Adipocyte (in vitro differentiated cells): Measurements from ENCODE around the gene TNNC2.
"Not testable (repeated sequence)": the region's sequence is repeated elsewhere in the genome, so short reads cannot be mapped to it uniquely, and the experiment has no call there.

ENCODE experiments used
- DNase-seq: peaks from one replicate; pipeline ENCODE4 v3.0.0-alpha.2; 2015; ENCODE audit warnings: low read depth
- H3K27me3 ChIP-seq: replicated peaks from 2 replicates; pipeline ENCODE4 v1.7.0; 2013; ENCODE audit warnings: mild to moderate bottlenecking, low read length, moderate library complexity; ENCODE audit not compliant: control insufficient read depth, insufficient read depth
- H3K36me3 ChIP-seq: 2 replicates; pipeline ENCODE4 v1.7.0; 2013; ENCODE audit warnings: low read length, mild to moderate bottlenecking, moderate library complexity; ENCODE audit not compliant: control insufficient read depth, insufficient read depth, severe bottlenecking
- H3K4me1 ChIP-seq: 2 replicates; pipeline ENCODE4 v1.7.0; 2013; ENCODE audit warnings: mild to moderate bottlenecking, low read length, moderate library complexity; ENCODE audit not compliant: control insufficient read depth, insufficient read depth
- H3K4me3 ChIP-seq: 2 replicates; pipeline ENCODE4 v1.7.0; 2013; ENCODE audit warnings: mild to moderate bottlenecking, low read length, moderate library complexity
- H3K9ac ChIP-seq: 2 replicates; pipeline ENCODE4 v1.7.0; 2013; ENCODE audit warnings: mild to moderate bottlenecking, low read length, moderate library complexity
- H3K9me3 ChIP-seq: 2 replicates; pipeline ENCODE4 v1.7.0; 2013; ENCODE audit warnings: mild to moderate bottlenecking, low read length, moderate library complexity; ENCODE audit not compliant: control insufficient read depth

Gene TNNC2

DNA sequence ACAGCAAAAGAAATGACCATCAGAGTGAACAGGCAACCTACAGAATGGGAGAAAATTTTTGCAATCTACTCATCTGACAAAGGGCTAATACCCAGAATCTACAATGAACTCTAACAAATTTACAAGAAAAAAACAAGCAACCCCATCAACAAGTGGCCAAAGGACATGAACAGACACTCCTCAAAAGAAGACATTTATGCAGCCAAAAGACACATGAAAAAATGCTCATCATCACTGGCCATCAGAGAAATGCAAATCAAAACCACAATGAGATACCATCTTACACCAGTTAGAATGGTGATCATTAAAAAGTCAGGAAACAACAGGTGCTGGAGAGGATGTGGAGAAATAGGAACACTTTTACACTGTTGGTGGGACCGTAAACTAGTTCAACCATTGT lies 29.6 kb downstream of the TNNC2 start:
- not testable (repeated sequence) for H3K4me1 ChIP-seq, H3K9me3 ChIP-seq, H3K9ac ChIP-seq, DNase-seq, H3K4me3 ChIP-seq, H3K27me3 ChIP-seq
- peaks cover 49% of the 10 kb centered on the region for H3K36me3 ChIP-seq

DNA sequence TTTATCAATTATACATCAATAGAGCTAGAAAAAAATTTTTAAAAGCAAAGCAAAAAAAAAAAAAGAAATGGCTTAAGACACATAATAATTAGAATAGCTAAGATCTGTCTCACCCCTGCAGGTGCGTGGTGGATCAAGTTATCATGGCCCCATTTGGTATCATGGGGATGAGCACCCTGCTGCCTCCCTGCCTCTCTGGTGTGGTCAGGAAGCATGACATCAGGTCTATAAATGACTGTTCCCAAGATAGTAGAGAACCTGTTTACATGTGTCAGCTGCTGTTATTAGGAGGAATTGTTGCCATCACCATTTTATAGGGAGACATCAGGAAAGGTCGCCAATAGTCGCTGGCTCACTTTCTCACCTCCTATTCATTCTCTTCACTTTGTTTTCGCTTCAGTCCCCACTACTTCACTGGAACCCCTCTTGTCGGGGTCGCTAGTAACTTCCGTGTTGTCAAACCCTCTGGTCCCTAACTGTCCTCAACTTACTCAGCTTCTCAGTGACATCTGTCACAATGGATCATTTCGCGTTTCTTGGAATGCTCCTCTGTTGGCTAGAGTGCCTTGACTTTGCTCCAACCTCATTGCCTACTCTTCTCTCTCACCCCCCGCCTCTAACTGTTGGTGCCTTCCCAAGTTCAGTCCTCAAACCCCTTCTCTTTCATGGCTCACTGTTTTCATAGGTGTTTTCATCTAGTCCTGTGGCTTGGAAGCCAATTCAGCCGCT lies 30.6 kb downstream of the TNNC2 start:
- no peak overlapping the region for H3K9ac ChIP-seq
- H3K4me3 ChIP-seq, result no peak overlapping the region
- no peaks in the 10 kb centered on the region for H3K9me3 ChIP-seq
- H3K4me1 ChIP-seq, result peaks cover 7% of the 10 kb centered on the region
- H3K36me3 ChIP-seq, result peaks cover 39% of the 10 kb centered on the region
- no peak for DNase-seq
- no peaks in the 10 kb centered on the region for H3K27me3 ChIP-seq

DNA sequence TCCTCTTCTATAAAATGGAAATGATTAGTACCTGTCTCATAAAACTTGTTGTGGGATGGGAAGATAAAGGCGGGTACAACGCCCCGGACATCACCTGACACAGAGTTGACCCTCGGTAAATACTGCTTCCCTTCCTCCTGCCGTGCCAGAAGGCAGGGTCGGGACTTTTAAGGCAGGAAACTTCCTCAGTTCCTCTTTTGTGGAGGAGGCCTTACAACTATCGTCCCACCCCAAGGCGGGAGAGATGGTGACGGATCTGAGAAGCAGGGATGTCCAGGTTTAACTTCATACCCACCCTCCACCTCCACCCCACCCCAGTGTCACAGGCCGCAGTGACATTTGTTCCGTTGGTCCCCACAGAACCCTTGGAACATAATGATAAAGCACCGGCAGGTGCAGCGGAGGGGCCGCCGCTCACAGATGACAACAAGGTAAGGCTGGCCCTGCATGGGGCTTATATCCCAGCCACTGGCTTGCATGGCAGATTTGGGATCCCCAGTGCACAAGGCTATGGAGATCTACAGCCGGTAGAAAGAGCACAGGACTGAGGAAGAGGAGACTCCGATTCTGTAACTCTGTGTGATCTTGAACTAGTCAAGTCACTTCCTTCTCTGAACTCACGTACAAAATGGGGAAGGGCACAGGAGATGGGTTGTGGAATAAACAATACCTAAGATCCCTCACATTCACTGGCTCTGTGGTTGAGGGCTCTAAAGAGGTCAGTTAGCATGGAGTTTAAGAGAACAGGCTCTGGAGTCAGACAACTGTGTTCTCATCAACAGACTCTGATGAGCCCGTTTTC lies 34.6 kb downstream of the TNNC2 start:
- peaks cover 7% of the 10 kb centered on the region for H3K4me1 ChIP-seq
- peak overlapping the region; percentile 94 for H3K4me3 ChIP-seq
- H3K27me3 ChIP-seq, result no peaks in the 10 kb centered on the region
- H3K36me3 ChIP-seq, result peaks cover 32% of the 10 kb centered on the region
- no peak for DNase-seq
- H3K9ac ChIP-seq, result peak overlapping the region; percentile 97
- no peaks in the 10 kb centered on the region for H3K9me3 ChIP-seq

DNA sequence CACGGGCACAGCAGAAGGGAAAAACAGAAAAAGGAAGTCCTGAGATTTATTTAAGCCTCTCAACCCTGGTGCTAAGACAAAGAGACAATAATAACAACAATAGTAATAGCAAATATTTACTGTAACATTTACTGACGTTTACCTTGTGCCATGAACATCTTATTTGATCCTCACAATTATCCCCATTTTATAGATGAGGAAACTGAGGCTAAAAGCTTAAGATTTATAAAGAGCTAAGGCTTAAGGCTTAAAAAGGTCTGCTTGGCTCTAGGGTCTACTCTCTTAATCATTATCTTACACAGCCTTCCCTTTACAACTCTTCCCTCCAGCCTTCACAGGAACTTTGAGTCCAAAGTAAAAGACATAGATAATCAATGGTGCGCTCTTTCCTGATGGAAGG lies 38.8 kb downstream of the TNNC2 start:
- no peak for DNase-seq
- Histone ChIP-seq H3K36me3 (no peaks in the 10 kb centered on the region), H3K4me3 (no peak overlapping the region), H3K9ac (no peak overlapping the region), H3K27me3 (no peaks in the 10 kb centered on the region), H3K9me3 (no peaks in the 10 kb centered on the region), H3K4me1 (peaks cover 7% of the 10 kb centered on the region)

DNA sequence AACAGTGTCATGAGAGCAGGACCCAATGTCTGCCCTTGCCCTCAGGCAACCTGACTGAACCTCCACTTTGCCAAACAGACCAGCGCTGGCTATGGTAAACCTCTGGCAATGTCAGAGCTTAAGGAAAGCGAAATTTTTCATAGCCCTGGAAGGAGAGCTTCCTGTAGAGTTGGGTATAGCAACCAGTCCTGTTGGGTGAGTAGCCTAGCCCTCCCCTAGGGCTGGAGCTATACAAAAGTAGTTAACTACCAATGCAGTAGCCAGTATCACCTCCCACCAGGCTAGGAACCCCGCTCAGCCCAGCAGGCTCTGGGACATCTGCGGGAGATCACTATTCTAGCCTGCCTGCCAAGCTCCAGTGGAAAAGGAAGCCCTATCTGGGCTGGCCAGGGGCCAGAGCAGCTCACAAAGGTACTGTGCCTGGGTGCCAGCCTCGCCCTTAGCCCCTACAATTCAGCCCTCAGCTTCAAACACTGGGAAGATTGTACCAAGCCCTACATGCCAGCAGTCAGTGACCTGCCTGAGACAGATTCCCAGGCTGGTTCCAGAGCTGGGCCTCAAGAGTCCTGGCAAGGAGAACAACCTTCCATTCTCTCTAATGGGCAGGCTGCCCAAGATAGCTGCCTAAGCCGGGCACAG lies 43.3 kb downstream of the TNNC2 start:
- Histone ChIP-seq H3K27me3 (no peaks in the 10 kb centered on the region), H3K9me3 (no peaks in the 10 kb centered on the region), H3K4me1 (peaks cover 31% of the 10 kb centered on the region), H3K36me3 (no peaks in the 10 kb centered on the region), H3K9ac (no peak overlapping the region), H3K4me3 (no peak overlapping the region)
- no peak for DNase-seq

DNA sequence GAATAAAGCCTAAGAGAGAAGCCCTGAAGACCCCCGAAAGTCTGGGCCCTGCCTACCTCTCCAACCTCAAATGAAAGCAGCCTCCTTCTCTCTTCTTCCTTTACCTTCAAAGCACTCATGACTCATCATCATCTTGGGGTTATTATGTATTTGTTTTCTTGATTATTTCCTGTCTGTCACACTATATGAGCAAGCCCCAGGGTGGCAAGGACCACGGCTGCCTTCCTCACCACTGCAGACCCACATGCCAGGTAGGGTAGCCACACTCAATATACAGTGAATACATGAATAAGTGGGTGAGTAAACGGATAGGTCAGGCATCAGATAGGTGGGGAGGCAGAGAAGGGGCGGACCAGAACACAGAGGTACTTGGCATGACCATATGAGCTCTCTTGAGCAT lies 44.2 kb downstream of the TNNC2 start:
- DNase-seq, result no peak
- Histone ChIP-seq H3K36me3 (no peaks in the 10 kb centered on the region), H3K9ac (no peak overlapping the region), H3K4me1 (peaks cover 38% of the 10 kb centered on the region), H3K4me3 (no peak overlapping the region), H3K9me3 (no peaks in the 10 kb centered on the region), H3K27me3 (no peaks in the 10 kb centered on the region)

DNA sequence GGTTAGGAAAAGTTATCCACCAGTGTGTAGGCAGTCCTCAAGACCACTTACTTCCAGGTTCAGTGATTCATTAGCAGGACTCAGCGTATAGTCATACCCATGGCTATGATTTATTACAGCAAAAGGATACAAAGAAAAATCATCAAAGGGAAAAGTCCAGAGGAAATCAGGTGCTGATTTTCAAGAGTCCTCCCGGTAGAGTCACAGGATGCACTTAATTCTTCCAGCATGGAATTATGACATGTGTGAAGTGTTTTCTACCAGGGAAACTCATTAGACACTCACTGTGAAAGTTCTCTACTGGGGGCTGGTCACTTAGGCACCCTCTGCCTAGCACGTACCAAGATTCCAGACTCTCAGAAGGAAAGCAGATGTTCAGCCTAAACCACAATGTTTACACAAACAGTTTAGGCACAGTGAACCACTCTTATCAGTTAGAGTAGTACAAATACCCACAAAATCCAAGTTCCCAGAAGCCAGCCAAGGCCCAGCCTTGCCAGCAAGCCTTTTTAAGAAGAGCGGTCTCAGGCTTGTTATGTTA lies 45.7 kb downstream of the TNNC2 start:
- peaks cover 40% of the 10 kb centered on the region for H3K4me1 ChIP-seq
- DNase-seq, result peak; percentile 82
- H3K9me3 ChIP-seq, result no peaks in the 10 kb centered on the region
- H3K36me3 ChIP-seq, result no peaks in the 10 kb centered on the region
- H3K4me3 ChIP-seq, result no peak overlapping the region
- H3K9ac ChIP-seq, result peak overlapping the region; percentile 7
- no peaks in the 10 kb centered on the region for H3K27me3 ChIP-seq

DNA sequence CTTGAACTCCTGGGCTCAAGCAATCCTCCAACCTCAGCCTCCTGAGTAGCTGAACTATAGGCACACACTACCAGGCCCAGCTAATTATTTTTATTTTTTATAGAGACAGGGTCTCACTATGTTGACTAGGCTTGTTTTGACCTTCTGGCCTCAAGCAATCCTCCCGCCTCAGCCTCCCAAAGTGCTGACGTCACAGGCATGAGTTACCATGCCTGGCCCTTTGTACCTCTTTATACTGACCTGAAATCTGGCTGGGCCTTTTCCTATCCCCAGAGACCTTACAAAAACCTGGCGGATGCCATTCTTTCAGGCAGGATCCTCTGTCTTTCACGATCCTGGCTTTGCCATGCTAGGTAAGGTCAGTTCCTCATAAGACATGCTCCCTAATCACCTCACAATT lies 47.0 kb downstream of the TNNC2 start:
- Histone ChIP-seq H3K9ac (peak overlapping the region; percentile 37), H3K4me1 (peaks cover 40% of the 10 kb centered on the region), H3K27me3 (no peaks in the 10 kb centered on the region), H3K9me3 (no peaks in the 10 kb centered on the region), H3K36me3 (no peaks in the 10 kb centered on the region), H3K4me3 (no peak overlapping the region)
- DNase-seq, result peak; percentile 13

DNA sequence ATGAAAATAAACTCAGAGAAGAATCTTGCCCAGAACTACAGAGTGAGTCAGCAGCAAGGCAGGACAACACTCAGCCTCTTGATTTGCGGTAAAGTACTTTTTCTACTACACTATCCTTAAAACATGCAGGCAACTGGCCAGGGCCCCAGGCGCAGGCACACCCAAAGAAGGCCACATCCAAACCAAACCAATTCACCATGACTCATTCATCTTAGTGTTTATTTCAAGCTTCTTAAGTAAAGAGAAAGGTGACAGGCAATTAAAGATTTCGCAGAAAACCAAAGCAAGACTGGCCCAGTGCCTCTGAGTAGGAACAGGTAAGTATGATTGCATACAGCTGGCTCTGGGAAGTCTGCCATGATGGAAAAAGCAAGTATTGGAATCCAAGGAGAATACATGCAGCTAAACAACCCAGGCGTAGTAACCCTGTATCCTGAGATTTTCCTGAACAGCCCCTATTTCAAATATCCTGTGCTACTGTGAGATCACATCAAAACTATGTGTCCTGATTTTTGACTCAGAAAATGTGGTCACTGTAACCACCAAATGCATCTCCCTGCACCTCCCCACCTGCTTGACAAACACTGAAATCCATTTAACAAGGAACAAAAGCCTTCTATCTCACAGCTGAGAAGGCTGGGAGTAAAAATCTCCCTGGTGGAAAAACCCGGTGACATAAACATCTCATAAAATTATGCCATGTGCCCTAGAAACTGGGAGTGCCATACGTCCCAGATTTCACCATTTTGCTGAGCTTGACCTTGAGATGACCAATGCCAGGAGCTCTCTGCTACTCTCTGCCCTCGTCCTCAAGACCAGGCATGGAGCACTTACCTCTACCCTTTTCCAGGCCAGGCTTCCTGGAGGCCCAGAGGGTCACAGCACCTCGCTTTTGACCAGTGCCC lies 47.8 kb downstream of the TNNC2 start:
- DNase-seq, result peak; percentile 98

DNA sequence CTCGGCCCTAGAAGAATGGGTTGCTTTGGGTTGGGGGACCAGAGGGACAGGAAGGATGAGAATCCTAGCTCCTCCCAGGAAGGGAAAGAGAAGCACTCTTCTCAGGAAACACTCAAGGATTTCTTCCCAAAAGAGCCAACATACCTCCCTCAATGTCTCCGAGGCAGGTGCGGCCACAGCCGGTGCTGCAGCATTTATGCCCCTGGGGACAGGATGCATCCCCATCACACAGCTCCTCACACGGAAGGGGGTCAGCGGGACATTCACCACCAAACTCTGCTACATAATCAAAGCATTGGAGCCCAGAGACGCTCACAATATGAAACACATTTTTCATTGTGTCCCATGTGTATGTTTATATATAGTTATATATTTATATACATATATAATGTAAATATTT lies 50.2 kb downstream of the TNNC2 start:
- Histone ChIP-seq H3K9me3 (no peaks in the 10 kb centered on the region), H3K9ac (no peak overlapping the region), H3K4me1 (peaks cover 47% of the 10 kb centered on the region), H3K27me3 (no peaks in the 10 kb centered on the region), H3K4me3 (no peak overlapping the region), H3K36me3 (no peaks in the 10 kb centered on the region)
- DNase-seq, result no peak

More for the DNA sequence above, 47.8 kb downstream of the TNNC2 start:
- Histone ChIP-seq H3K27me3 (no peaks in the 10 kb centered on the region), H3K4me1 (peaks cover 40% of the 10 kb centered on the region), H3K9me3 (no peaks in the 10 kb centered on the region), H3K9ac (peak overlapping the region; percentile 28), H3K36me3 (no peaks in the 10 kb centered on the region), H3K4me3 (peak overlapping the region; percentile 2)
